Measurements from ENCODE around the gene USP50.
"Not testable (repeated sequence)": the region's sequence is repeated elsewhere in the genome, so short reads cannot be mapped to it uniquely, and the experiment has no call there.

GRCh38 chr15:50573842-50574241 lies 27.4 kb upstream of the USP50 start:
- not testable (repeated sequence) for TF ChIP-seq EP300 (conservative IDR thresholded peaks at IDR 0.05; ENCODE audit: poor library complexity, severe bottlenecking); RAD21 (conservative IDR thresholded peaks at IDR 0.05); CTCF (IDR thresholded peaks at IDR 0.05; ENCODE audit: poor library complexity, severe bottlenecking); POLR2AphosphoS5 (IDR thresholded peaks at IDR 0.05); EZH2 (IDR thresholded peaks at IDR 0.05; ENCODE audit: borderline replicate concordance, insufficient read depth, low read length, poor library complexity, severe bottlenecking); TAF1 (IDR thresholded peaks at IDR 0.05; ENCODE audit: low read depth); REST (IDR thresholded peaks at IDR 0.05; ENCODE audit: borderline replicate concordance)
